ENCODE measurements around the gene NDST1.

Gene NDST1

DNA sequence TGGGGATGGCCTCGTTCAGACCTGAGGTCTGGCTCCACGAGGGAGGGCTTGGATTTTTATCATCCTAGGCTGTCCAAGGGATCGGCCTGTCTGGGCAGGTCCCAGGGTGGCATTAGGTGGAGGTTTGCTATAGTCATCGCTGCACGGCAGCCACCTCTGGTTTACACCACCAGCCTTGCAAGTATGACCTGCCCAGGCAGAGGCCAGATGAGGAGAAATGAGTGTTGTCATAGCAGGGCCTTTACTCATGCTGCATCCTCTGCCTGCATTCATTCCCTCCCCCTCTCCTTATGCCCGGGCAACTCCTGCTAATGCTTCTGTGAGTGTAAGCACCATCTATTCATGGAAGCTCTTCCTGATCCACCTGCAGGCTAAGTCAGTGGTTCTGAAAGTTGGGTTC, 15.3 kb upstream of the NDST1 start:
- Histone ChIP-seq H3K27me3 (ENCODE audit: insufficient read depth, poor library complexity, severe bottlenecking) (no peaks in the 10 kb centered on the region), H3K27ac (replicated peaks) (no peak overlapping the region), H3K4me3 (replicated peaks; ENCODE audit: insufficient read depth, low read length) (no peak overlapping the region)
- TF ChIP-seq POLR2AphosphoS5 (IDR thresholded peaks at IDR 0.05; ENCODE audit: low read depth) (no peak), SPI1 (IDR thresholded peaks at IDR 0.05; ENCODE audit: borderline replicate concordance, low read depth) (no peak)
- TF ChIP-seq, protein P1, sequence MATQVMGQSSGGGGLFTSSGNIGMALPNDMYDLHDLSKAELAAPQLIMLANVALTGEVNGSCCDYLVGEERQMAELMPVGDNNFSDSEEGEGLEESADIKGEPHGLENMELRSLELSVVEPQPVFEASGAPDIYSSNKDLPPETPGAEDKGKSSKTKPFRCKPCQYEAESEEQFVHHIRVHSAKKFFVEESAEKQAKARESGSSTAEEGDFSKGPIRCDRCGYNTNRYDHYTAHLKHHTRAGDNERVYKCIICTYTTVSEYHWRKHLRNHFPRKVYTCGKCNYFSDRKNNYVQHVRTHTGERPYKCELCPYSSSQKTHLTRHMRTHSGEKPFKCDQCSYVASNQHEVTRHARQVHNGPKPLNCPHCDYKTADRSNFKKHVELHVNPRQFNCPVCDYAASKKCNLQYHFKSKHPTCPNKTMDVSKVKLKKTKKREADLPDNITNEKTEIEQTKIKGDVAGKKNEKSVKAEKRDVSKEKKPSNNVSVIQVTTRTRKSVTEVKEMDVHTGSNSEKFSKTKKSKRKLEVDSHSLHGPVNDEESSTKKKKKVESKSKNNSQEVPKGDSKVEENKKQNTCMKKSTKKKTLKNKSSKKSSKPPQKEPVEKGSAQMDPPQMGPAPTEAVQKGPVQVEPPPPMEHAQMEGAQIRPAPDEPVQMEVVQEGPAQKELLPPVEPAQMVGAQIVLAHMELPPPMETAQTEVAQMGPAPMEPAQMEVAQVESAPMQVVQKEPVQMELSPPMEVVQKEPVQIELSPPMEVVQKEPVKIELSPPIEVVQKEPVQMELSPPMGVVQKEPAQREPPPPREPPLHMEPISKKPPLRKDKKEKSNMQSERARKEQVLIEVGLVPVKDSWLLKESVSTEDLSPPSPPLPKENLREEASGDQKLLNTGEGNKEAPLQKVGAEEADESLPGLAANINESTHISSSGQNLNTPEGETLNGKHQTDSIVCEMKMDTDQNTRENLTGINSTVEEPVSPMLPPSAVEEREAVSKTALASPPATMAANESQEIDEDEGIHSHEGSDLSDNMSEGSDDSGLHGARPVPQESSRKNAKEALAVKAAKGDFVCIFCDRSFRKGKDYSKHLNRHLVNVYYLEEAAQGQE (IDR thresholded peaks at IDR 0.05; ENCODE audit: insufficient replicate concordance, low read depth) = no peak
- DNase-seq (ENCODE audit: low read depth in 1 of 2, low spot score in 1 of 2) = no peak

DNA sequence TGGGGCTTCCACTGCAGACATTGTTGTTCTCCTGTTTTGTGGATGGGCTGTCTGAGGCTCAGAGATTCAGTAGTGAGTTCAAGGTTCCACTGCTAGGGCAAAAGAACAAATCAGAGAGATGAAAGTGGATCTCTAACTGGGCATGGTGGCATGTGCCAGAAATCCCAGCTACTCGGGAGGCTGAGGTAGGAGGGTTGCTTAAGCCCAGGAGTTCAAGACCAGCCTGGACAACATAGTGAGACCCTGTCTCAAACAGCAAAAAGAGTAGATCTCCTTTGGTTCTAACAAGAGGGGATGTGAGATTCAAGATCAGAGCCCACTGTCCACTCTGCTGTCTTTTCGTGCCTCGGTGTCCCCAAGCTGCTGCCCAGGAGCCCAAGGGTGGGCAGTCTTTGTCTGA, 11.8 kb upstream of the NDST1 start:
- TF ChIP-seq, protein P1 (IDR thresholded peaks at IDR 0.05; ENCODE audit: insufficient replicate concordance, low read depth) = no peak
- TF ChIP-seq, protein P2, sequence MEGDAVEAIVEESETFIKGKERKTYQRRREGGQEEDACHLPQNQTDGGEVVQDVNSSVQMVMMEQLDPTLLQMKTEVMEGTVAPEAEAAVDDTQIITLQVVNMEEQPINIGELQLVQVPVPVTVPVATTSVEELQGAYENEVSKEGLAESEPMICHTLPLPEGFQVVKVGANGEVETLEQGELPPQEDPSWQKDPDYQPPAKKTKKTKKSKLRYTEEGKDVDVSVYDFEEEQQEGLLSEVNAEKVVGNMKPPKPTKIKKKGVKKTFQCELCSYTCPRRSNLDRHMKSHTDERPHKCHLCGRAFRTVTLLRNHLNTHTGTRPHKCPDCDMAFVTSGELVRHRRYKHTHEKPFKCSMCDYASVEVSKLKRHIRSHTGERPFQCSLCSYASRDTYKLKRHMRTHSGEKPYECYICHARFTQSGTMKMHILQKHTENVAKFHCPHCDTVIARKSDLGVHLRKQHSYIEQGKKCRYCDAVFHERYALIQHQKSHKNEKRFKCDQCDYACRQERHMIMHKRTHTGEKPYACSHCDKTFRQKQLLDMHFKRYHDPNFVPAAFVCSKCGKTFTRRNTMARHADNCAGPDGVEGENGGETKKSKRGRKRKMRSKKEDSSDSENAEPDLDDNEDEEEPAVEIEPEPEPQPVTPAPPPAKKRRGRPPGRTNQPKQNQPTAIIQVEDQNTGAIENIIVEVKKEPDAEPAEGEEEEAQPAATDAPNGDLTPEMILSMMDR (IDR thresholded peaks at IDR 0.05; ENCODE audit: insufficient read depth, low read length) = no peak
- TF ChIP-seq SPI1 (IDR thresholded peaks at IDR 0.05; ENCODE audit: borderline replicate concordance, low read depth) (no peak), POLR2AphosphoS5 (IDR thresholded peaks at IDR 0.05; ENCODE audit: low read depth) (no peak), GABPA (IDR thresholded peaks at IDR 0.05; ENCODE audit: low read depth) (no peak)
- no peak for DNase-seq (ENCODE audit: low read depth in 1 of 2, low spot score in 1 of 2)
- Histone ChIP-seq H3K27me3 (ENCODE audit: insufficient read depth, poor library complexity, severe bottlenecking) (no peaks in the 10 kb centered on the region), H3K4me3 (replicated peaks; ENCODE audit: insufficient read depth, low read length) (no peak overlapping the region), H3K27ac (replicated peaks) (no peak overlapping the region)

DNA sequence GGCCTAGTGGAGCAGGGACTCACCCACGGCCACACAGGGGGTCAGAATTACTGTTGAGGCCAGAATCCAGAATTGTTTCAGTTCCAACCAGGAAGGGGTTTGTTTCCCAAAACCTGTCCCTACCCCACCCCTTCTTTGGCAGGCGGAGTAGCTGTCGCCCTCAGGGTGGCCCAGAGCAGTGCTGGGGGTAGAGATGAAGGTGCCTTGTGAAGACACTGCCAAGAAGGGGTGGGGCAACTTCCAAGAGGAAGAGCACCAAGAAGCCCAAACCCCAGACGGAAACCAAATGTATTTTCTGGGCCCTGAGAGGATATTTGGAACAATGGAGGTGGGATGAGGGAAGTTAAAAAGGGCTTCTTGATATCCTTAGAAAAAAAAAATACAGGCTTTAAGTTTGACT, 11.4 kb upstream of the NDST1 start:
- DNase-seq (ENCODE audit: low read depth in 1 of 2, low spot score in 1 of 2) = no peak
- Histone ChIP-seq H3K4me3 (replicated peaks; ENCODE audit: insufficient read depth, low read length) (no peak overlapping the region), H3K27me3 (ENCODE audit: insufficient read depth, poor library complexity, severe bottlenecking) (no peaks in the 10 kb centered on the region), H3K27ac (replicated peaks) (no peak overlapping the region)
- TF ChIP-seq GABPA (IDR thresholded peaks at IDR 0.05; ENCODE audit: low read depth) (no peak), SPI1 (IDR thresholded peaks at IDR 0.05; ENCODE audit: borderline replicate concordance, low read depth) (no peak), POLR2AphosphoS5 (IDR thresholded peaks at IDR 0.05; ENCODE audit: low read depth) (no peak)
- TF ChIP-seq, protein P2 (IDR thresholded peaks at IDR 0.05; ENCODE audit: insufficient read depth, low read length) = no peak
- TF ChIP-seq, protein P1 (IDR thresholded peaks at IDR 0.05; ENCODE audit: insufficient replicate concordance, low read depth) = no peak

Measured in HL-60 (cell line).